H1 (cell line): ENCODE measurements around the gene ACBD6. TPM values are rescaled to one million over a fixed set of nuclear protein-coding genes. Genes with fewer than 3 reads are reported as not detected.

Experiments used
- CTCF ChIA-PET: fragments of 300-600 bp; sonication (Branson Sonifier 250); formaldehyde crosslinking; loops from one replicate; lab custom pipeline; 2021; ENCODE audit not compliant: partially characterized antibody; lab: Charles Lee
- POLR2A ChIA-PET: fragments of 300-600 bp; sonication (Branson Sonifier 250); formaldehyde crosslinking; loops from one replicate; lab custom pipeline; 2021; ENCODE audit warnings: inconsistent platforms; ENCODE audit not compliant: partially characterized antibody; lab: Charles Lee
- DNase-seq, 2 experiments: peaks; one replicate each; pipeline versions ENCODE4 v3.0.0 to v3.0.0-alpha.2; 2010 to 2022; ENCODE audit warnings: low spot score in 2 of 2, low read depth in 1 of 2, mixed read lengths in 1 of 2
- FAIRE-seq: peaks from 2 replicates; lab custom pipeline; 2011; peaks lifted over from hg19 to GRCh38; lab: Jason Lieb, UNC
- H2AFZ ChIP-seq: 2 replicates; pipeline ENCODE4 v1.8.1; 2012; ENCODE audit warnings: low read length, inconsistent platforms
- H2AK5ac ChIP-seq: 2 replicates; pipeline ENCODE4 v1.6.1; 2013; ENCODE audit warnings: low read depth, low read length
- H2BK120ac ChIP-seq: replicated peaks from 2 replicates; pipeline ENCODE3; 2013; ENCODE audit warnings: low read depth, low read length, inconsistent platforms
- H2BK12ac ChIP-seq: 2 replicates; pipeline ENCODE4 v1.6.1; 2013; ENCODE audit warnings: low read depth, low read length
- H2BK15ac ChIP-seq: 2 replicates; pipeline ENCODE4 v1.6.1; 2013; ENCODE audit warnings: low read length
- H2BK20ac ChIP-seq: 2 replicates; pipeline ENCODE4 v1.6.1; 2013; ENCODE audit warnings: low read length
- H2BK5ac ChIP-seq: 2 replicates; pipeline ENCODE4 v1.6.1; 2013; ENCODE audit warnings: low read depth, low read length
- H3K14ac ChIP-seq: 2 replicates; pipeline ENCODE4 v1.6.1; 2013; ENCODE audit warnings: inconsistent platforms; ENCODE audit not compliant: insufficient read length
- H3K18ac ChIP-seq: 2 replicates; pipeline ENCODE4 v1.6.1; 2013; ENCODE audit warnings: low read length; ENCODE audit errors: extremely low read depth
- H3K23ac ChIP-seq: 2 replicates; pipeline ENCODE4 v1.6.1; 2013; ENCODE audit warnings: inconsistent platforms; ENCODE audit not compliant: insufficient read length
- H3K23me2 ChIP-seq: 2 replicates; pipeline ENCODE4 v1.6.1; 2013; ENCODE audit warnings: low read depth, low read length
- H3K27ac ChIP-seq: 2 replicates; pipeline ENCODE4 v1.6.1; 2011; ENCODE audit warnings: low read depth, low read length, inconsistent platforms
- H3K27me3 ChIP-seq, 4 experiments: replicated peaks in 1 of 4; 1 replicate in 1 of 4; 2 replicates in 3 of 4; pipeline versions ENCODE4 v1.6.1 to v1.8.1; 2011 to 2013; ENCODE audit warnings: low read length in 3 of 4, mild to moderate bottlenecking in 3 of 4, inconsistent platforms in 2 of 4, mixed read lengths in 2 of 4, moderate library complexity in 1 of 4; ENCODE audit not compliant: control insufficient read depth in 3 of 4, insufficient read depth in 3 of 4; ENCODE audit errors: extremely low read depth in 1 of 4
- H3K36me3 ChIP-seq, 4 experiments: 2 replicates each; pipeline versions ENCODE4 v1.6.1 to v1.8.1; 2011 to 2013; ENCODE audit warnings: mild to moderate bottlenecking in 4 of 4, low read length in 3 of 4, moderate library complexity in 2 of 4, control low read depth in 1 of 4, inconsistent platforms in 1 of 4; ENCODE audit not compliant: insufficient read depth in 4 of 4, control insufficient read depth in 2 of 4
- H3K4ac ChIP-seq: replicated peaks from 2 replicates; pipeline ENCODE3; 2013; ENCODE audit warnings: low read length, low read depth, mixed read lengths, inconsistent platforms; ENCODE audit not compliant: insufficient read length
- H3K4me1 ChIP-seq, 4 experiments: replicated peaks in 1 of 4; 1 replicate in 1 of 4; 2 replicates in 3 of 4; pipeline versions ENCODE4 v1.6.1 to v1.8.1; 2011 to 2013; ENCODE audit warnings: low read length in 3 of 4, inconsistent platforms in 2 of 4, mixed read lengths in 1 of 4; ENCODE audit not compliant: insufficient read depth in 4 of 4, control insufficient read depth in 3 of 4
- H3K4me2 ChIP-seq, 2 experiments: 2 replicates each; pipeline versions ENCODE4 v1.6.1 to v1.8.1; 2011 to 2013; ENCODE audit warnings: low read depth in 2 of 2, low read length in 2 of 2, control low read depth in 1 of 2, inconsistent platforms in 1 of 2, mild to moderate bottlenecking in 1 of 2; ENCODE audit not compliant: insufficient read depth in 1 of 2
- H3K4me3 ChIP-seq, 4 experiments: fragments of 200-600, 300-600 bp in 1 of 4; sonication (generic), shearing (Covaris generic), sonication (Bioruptor Twin) in 1 of 4; 2 replicates each; pipeline versions ENCODE4 v1.5.1 to v1.8.1; 2011 to 2016; ENCODE audit warnings: low read length in 4 of 4, low read depth in 3 of 4, control low read depth in 2 of 4, inconsistent platforms in 2 of 4, mild to moderate bottlenecking in 2 of 4, mixed read lengths in 1 of 4, moderate library complexity in 1 of 4; ENCODE audit not compliant: insufficient read depth in 2 of 4; ENCODE audit errors: extremely low read depth in 1 of 4
- H3K56ac ChIP-seq: replicated peaks from 2 replicates; pipeline ENCODE3; 2013; ENCODE audit warnings: low read depth, mild to moderate bottlenecking, mixed read lengths, low read length, inconsistent platforms; ENCODE audit not compliant: insufficient read length
- H3K79me1 ChIP-seq: 2 replicates; pipeline ENCODE4 v1.6.1; 2013; ENCODE audit warnings: low read depth, low read length, control low read depth
- H3K79me2 ChIP-seq, 2 experiments: 2 replicates each; pipeline versions ENCODE4 v1.6.1 to v1.8.1; 2012 to 2013; ENCODE audit warnings: low read length in 2 of 2, mild to moderate bottlenecking in 2 of 2, inconsistent platforms in 1 of 2; ENCODE audit not compliant: insufficient read depth in 2 of 2, control insufficient read depth in 1 of 2
- H3K9ac ChIP-seq, 4 experiments: replicated peaks in 1 of 4; 1 replicate in 1 of 4; 2 replicates in 3 of 4; pipeline versions ENCODE4 v1.6.1 to v1.8.1; 2011 to 2013; ENCODE audit warnings: low read depth in 3 of 4, low read length in 3 of 4, control low read depth in 2 of 4, mild to moderate bottlenecking in 2 of 4, moderate library complexity in 2 of 4, inconsistent platforms in 1 of 4; ENCODE audit errors: extremely low read depth in 1 of 4
- H3K9me3 ChIP-seq, 2 experiments: 2 replicates each; pipeline versions ENCODE4 v1.6.1 to v1.8.1; 2012 to 2013; ENCODE audit warnings: mild to moderate bottlenecking in 2 of 2, moderate library complexity in 2 of 2, control low read depth in 1 of 2, inconsistent platforms in 1 of 2, low read depth in 1 of 2, low read length in 1 of 2, mixed read lengths in 1 of 2; ENCODE audit not compliant: insufficient read depth in 2 of 2
- H4K20me1 ChIP-seq, 2 experiments: replicated peaks in 1 of 2; 2 replicates each; pipeline versions ENCODE3 to v1.8.1; 2011 to 2013; ENCODE audit warnings: inconsistent platforms in 2 of 2, low read length in 2 of 2, mild to moderate bottlenecking in 1 of 2; ENCODE audit not compliant: insufficient read depth in 2 of 2, control insufficient read depth in 1 of 2
- H4K5ac ChIP-seq: 2 replicates; pipeline ENCODE4 v1.6.1; 2013; ENCODE audit warnings: low read length, low read depth, mixed read lengths, inconsistent platforms; ENCODE audit not compliant: insufficient read length
- H4K8ac ChIP-seq: 2 replicates; pipeline ENCODE4 v1.8.0; 2013; ENCODE audit warnings: mild to moderate bottlenecking, moderate library complexity, low read length, inconsistent platforms; ENCODE audit not compliant: insufficient read depth; ENCODE audit errors: extremely low read depth
- H4K91ac ChIP-seq: replicated peaks from 2 replicates; pipeline ENCODE3; 2013; ENCODE audit warnings: low read length, mixed read lengths, inconsistent platforms; ENCODE audit not compliant: insufficient read length
- CBX8 ChIP-seq: fragments of 300-800, 300-1000 bp; sonication (generic); IDR thresholded peaks from 2 replicates; pipeline ENCODE4 v1.7.1; 2016; ENCODE audit warnings: low read depth, low read length, borderline replicate concordance
- GABPA ChIP-seq: IDR thresholded peaks from 2 replicates; pipeline ENCODE4 v1.6.1; 2011; ENCODE audit warnings: mild to moderate bottlenecking, low read length, moderate library complexity, borderline replicate concordance; ENCODE audit not compliant: insufficient read depth
- HDAC6 ChIP-seq: IDR thresholded peaks from one replicate; pipeline ENCODE4 v1.7.1; 2012; ENCODE audit warnings: low read depth, mild to moderate bottlenecking, inconsistent platforms, low read length, moderate library complexity
- MAFK ChIP-seq: IDR thresholded peaks from 2 replicates; pipeline ENCODE4 v1.6.1; 2012; ENCODE audit warnings: low read depth, mild to moderate bottlenecking, improper control_type of control experiment, low read length
- POLR2A ChIP-seq, 2 experiments: IDR thresholded peaks; 1 replicate in 1 of 2; 2 replicates in 1 of 2; pipeline ENCODE4 v1.6.1; 2011; ENCODE audit warnings: low read depth in 2 of 2, low read length in 2 of 2, mild to moderate bottlenecking in 2 of 2; ENCODE audit errors: control extremely low read depth in 1 of 2
- RNF2 ChIP-seq: fragments of 200-900, 300-1000 bp; sonication (generic); IDR thresholded peaks from 2 replicates; pipeline ENCODE4 v1.7.1; 2016; ENCODE audit warnings: borderline replicate concordance, low read depth, mild to moderate bottlenecking, antibody characterized with exemption, low read length; ENCODE audit not compliant: poor library complexity, severe bottlenecking; ENCODE audit errors: missing control alignments
- SP2 ChIP-seq: IDR thresholded peaks from 2 replicates; pipeline ENCODE4 v1.6.1; 2012; ENCODE audit warnings: mild to moderate bottlenecking, low read length, inconsistent platforms
- SP4 ChIP-seq: IDR thresholded peaks from 2 replicates; pipeline ENCODE4 v1.6.1; 2012; ENCODE audit warnings: low read length, inconsistent platforms
- WGBS, 2 experiments: shearing (Covaris generic) in 1 of 2; methylation state at CpG; one replicate each; pipeline versions ENCODE4 v1.1.6 to v1.1.7; 2013 to 2015; ENCODE audit warnings: low lambda C conversion rate in 2 of 2, mixed read lengths in 2 of 2, inconsistent platforms in 1 of 2, low coverage in 1 of 2, missing lambda C conversion rate in 1 of 2; ENCODE audit not compliant: insufficient replicate concordance in 2 of 2, insufficient coverage in 1 of 2, insufficient read length in 1 of 2; ENCODE audit errors: extremely low coverage in 1 of 2, missing lambda C conversion rate in 1 of 2; 5-methylcytosine and 5-hydroxymethylcytosine counted together
- polyA plus RNA-seq, 7 experiments: library from polyadenylated mRNA; depleted of rRNA in 3 of 7; stranded (reverse) in 5 of 7; unstranded in 2 of 7; fragments of >200 nt in 5 of 7; fragments of 200-250 nt in 2 of 7; gene quantifications; 1 replicate in 5 of 7; 2 replicates in 1 of 7; 4 replicates in 1 of 7; pipeline versions ENCODE4 v1.2.1 to v1.2.3, GENCODE V29; 2011 to 2013; ENCODE audit warnings: missing spikeins in 2 of 7, mixed read lengths in 2 of 7
- total RNA-seq: library from RNA; stranded (reverse); fragmentation: NEBNext Ultra II Directional; extraction: Animal tissue kit (Norgen Biotek cat#: 25700); gene quantifications from 2 replicates; pipeline ENCODE4 v1.2.1, GENCODE V29; 2021
- TF ChIP-seq, protein P1 (sequence below): IDR thresholded peaks from 2 replicates; pipeline ENCODE4 v1.6.1; 2012; ENCODE audit warnings: inconsistent platforms

Gene ACBD6
- total and polyA plus RNA-seq, 2 of the 8 experiments (the other 6 are each of a cell fraction or from before 2014, with no cell fraction given) = 52.0 to 67.7 TPM

DNA sequence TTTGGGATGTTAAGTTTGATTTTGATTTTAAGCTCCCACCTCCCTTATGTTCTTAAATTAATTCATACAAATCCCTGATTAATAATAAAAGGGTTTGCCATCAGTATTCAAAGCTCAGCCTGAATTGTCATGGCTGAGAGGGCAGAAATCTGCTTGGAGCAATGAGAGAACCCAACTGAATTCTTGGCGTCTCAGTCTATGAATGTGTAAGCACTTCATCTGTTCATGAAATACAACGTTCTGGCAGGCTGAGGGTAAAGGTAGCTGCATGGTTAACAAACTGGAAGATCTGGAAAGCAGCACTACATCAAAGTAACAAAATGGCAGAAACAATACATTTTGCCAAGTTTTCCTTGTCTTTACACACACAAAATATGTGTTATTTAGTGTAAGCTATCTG is 95.3 kb downstream of the ACBD6 start:
- Histone ChIP-seq H3K9me3 (no peaks in the 10 kb centered on the region), H3K4me2 (no peak overlapping the region), H3K56ac (no peak overlapping the region), H3K4me1 (no peaks in the 10 kb centered on the region), H3K23me2 (no peaks in the 10 kb centered on the region), H2BK120ac (no peak overlapping the region), H3K9ac (no peak overlapping the region), H3K4ac (no peak overlapping the region), H3K79me2 (0 out of 4 replicates have a peak, but pooled peaks cover 0 to 2% of the 10 kb centered on the region in 2 experiments), H4K20me1 (no peaks in the 10 kb centered on the region), H2AFZ (no peak overlapping the region), H3K23ac (no peak overlapping the region), H4K5ac (no peak overlapping the region), H4K91ac (no peak overlapping the region), H2BK12ac (no peak overlapping the region), H3K4me3 (no peak overlapping the region), H3K27ac (no peak overlapping the region), H2BK15ac (no peak overlapping the region), H3K18ac (no peak overlapping the region), H2AK5ac (no peak overlapping the region), H2BK20ac (no peak overlapping the region), H3K14ac (no peak overlapping the region), H4K8ac (no peak overlapping the region), H3K36me3 (no peaks in the 10 kb centered on the region; a peak in 1 of 8 replicates), H2BK5ac (no peak overlapping the region), H3K79me1 (no peaks in the 10 kb centered on the region), H3K27me3 (no peaks in the 10 kb centered on the region)
- CTCF ChIA-PET = interaction anchor here (0.9 to 3.5 kb wide), 3 partner anchors 9 to 153 kb away, joined by 3 to 14 read pairs (median 3); no protein-coding TSS in a partner anchor
- no peak for TF ChIP-seq GABPA
- TF ChIP-seq SP2 = no peak
- no peak for TF ChIP-seq CBX8
- TF ChIP-seq, protein P1, sequence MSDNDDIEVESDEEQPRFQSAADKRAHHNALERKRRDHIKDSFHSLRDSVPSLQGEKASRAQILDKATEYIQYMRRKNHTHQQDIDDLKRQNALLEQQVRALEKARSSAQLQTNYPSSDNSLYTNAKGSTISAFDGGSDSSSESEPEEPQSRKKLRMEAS = no peak
- no peak for TF ChIP-seq SP4
- TF ChIP-seq POLR2A (IDR thresholded peaks at IDR 0.05; ENCODE audit: control extremely low read depth in 1 of 2, low read depth in 2 of 2, low read length in 2 of 2) = no peak
- no peak for TF ChIP-seq RNF2
- TF ChIP-seq HDAC6 = no peak
- TF ChIP-seq MAFK = no peak
- POLR2A ChIA-PET = no interaction called here
- WGBS, 2 experiments = 86% methylated on average over 2 of the region's 2 CpGs; no CpG with 5 or more reads in 1 of the 2 experiments
- no peak for FAIRE-seq
- no peak for DNase-seq
